IMR-90 (cell line): ENCODE results near the gene BIRC5. TPM values are rescaled to one million over a fixed set of nuclear protein-coding genes. Genes with fewer than 3 reads are reported as not detected.

Experiments used
- ATAC-seq: fragments of 200-7000 bp; cut with Tn5 transposase; 2 replicates; pipeline ENCODE4 v1.9.1; 2020; ENCODE audit warnings: low read depth, mild to moderate bottlenecking, moderate library complexity
- BruUV-seq: library from RNA; stranded (reverse); fragments of 400-500 nt; replicated peaks from 2 replicates; lab custom pipeline; 2021; lab: Mats Ljungman, UMichigan
- CTCF ChIA-PET: fragments of 300-600 bp; formaldehyde crosslinking; extraction: SDS; loops from one replicate; lab custom pipeline; 2021; ENCODE audit warnings: antibody characterized with exemption; lab: Yijun Ruan, JAX
- POLR2A ChIA-PET: fragments of 300-600 bp; sonication (Branson Sonifier 250); formaldehyde crosslinking; loops from one replicate; lab custom pipeline; 2022; ENCODE audit warnings: antibody characterized with exemption; ENCODE audit not compliant: unreplicated experiment; lab: Charles Lee
- DNase-seq: peaks from one replicate; pipeline ENCODE4 v3.0.0; 2013
- H2AFZ ChIP-seq: replicated peaks from 2 replicates; pipeline ENCODE3; 2013; ENCODE audit warnings: low read length, mild to moderate bottlenecking; ENCODE audit not compliant: poor library complexity
- H2AK5ac ChIP-seq: 2 replicates; pipeline ENCODE4 v1.6.1; 2013; ENCODE audit warnings: low read depth, low read length, inconsistent platforms
- H2AK9ac ChIP-seq: replicated peaks from 2 replicates; pipeline ENCODE3; 2013; ENCODE audit warnings: mild to moderate bottlenecking, low read depth, low read length, moderate library complexity; ENCODE audit not compliant: poor library complexity
- H2BK120ac ChIP-seq: 2 replicates; pipeline ENCODE4 v1.6.1; 2013; ENCODE audit warnings: low read depth, low read length, inconsistent platforms
- H2BK15ac ChIP-seq: 3 replicates; pipeline ENCODE4 v1.6.1; 2013; ENCODE audit warnings: low read depth, low read length, inconsistent platforms
- H2BK20ac ChIP-seq: 2 replicates; pipeline ENCODE4 v1.6.1; 2013; ENCODE audit warnings: low read depth, mild to moderate bottlenecking, inconsistent platforms, low read length, moderate library complexity
- H2BK5ac ChIP-seq: 2 replicates; pipeline ENCODE4 v1.6.1; 2013; ENCODE audit warnings: mild to moderate bottlenecking, low read depth, low read length, inconsistent platforms; ENCODE audit not compliant: poor library complexity, severe bottlenecking
- H3K14ac ChIP-seq: replicated peaks from 2 replicates; pipeline ENCODE4 v1.6.1; 2013; ENCODE audit warnings: low read depth, low read length, inconsistent platforms
- H3K18ac ChIP-seq: 2 replicates; pipeline ENCODE4 v1.6.1; 2013; ENCODE audit warnings: low read depth, low read length, control low read depth
- H3K23ac ChIP-seq: 2 replicates; pipeline ENCODE4 v1.6.1; 2013; ENCODE audit warnings: low read depth, low read length, inconsistent platforms
- H3K27ac ChIP-seq: 2 replicates; pipeline ENCODE4 v1.5.1; 2013; ENCODE audit warnings: mild to moderate bottlenecking, control low read depth, low read length; ENCODE audit not compliant: insufficient read depth
- H3K27me3 ChIP-seq: 2 replicates; pipeline ENCODE4 v1.6.1; 2013; ENCODE audit warnings: low read length; ENCODE audit not compliant: control insufficient read depth, insufficient read depth
- H3K36me3 ChIP-seq: 2 replicates; pipeline ENCODE4 v1.6.1; 2013; ENCODE audit warnings: low read length, mixed read lengths; ENCODE audit not compliant: control insufficient read depth, insufficient read depth
- H3K4ac ChIP-seq: 2 replicates; pipeline ENCODE4 v1.6.1; 2013; ENCODE audit warnings: low read depth, low read length, inconsistent platforms
- H3K4me1 ChIP-seq: 2 replicates; pipeline ENCODE4 v1.6.1; 2013; ENCODE audit warnings: low read length, mixed read lengths; ENCODE audit not compliant: control insufficient read depth, insufficient read depth
- H3K4me2 ChIP-seq: 2 replicates; pipeline ENCODE4 v1.6.1; 2013; ENCODE audit warnings: low read depth, mild to moderate bottlenecking, control low read depth, low read length, moderate library complexity
- H3K4me3 ChIP-seq: 2 replicates; pipeline ENCODE4 v1.5.1; 2013; ENCODE audit warnings: low read depth, mild to moderate bottlenecking, control low read depth, low read length, moderate library complexity; ENCODE audit not compliant: insufficient read depth
- H3K56ac ChIP-seq: 2 replicates; pipeline ENCODE4 v1.6.1; 2013; ENCODE audit warnings: low read length, inconsistent platforms; ENCODE audit not compliant: insufficient read depth; ENCODE audit errors: extremely low read depth
- H3K79me1 ChIP-seq, 2 experiments: 2 replicates each; pipeline ENCODE4 v1.6.1; 2013; ENCODE audit warnings: low read length in 2 of 2, inconsistent platforms in 1 of 2, low read depth in 1 of 2
- H3K9ac ChIP-seq: 2 replicates; pipeline ENCODE4 v1.6.1; 2013; ENCODE audit warnings: low read depth, low read length, control low read depth
- H3K9me1 ChIP-seq: 2 replicates; pipeline ENCODE4 v1.6.1; 2013; ENCODE audit warnings: low read length, inconsistent platforms; ENCODE audit not compliant: insufficient read depth
- H3K9me3 ChIP-seq: 2 replicates; pipeline ENCODE4 v1.6.1; 2013; ENCODE audit warnings: low read length; ENCODE audit not compliant: control insufficient read depth, insufficient read depth
- H4K20me1 ChIP-seq: 2 replicates; pipeline ENCODE4 v1.6.1; 2013; ENCODE audit warnings: low read length, inconsistent platforms; ENCODE audit not compliant: insufficient read depth
- H4K5ac ChIP-seq: 2 replicates; pipeline ENCODE4 v1.6.1; 2013; ENCODE audit warnings: mild to moderate bottlenecking, low read depth, low read length, control low read depth
- H4K8ac ChIP-seq, 2 experiments: 2 replicates each; pipeline ENCODE4 v1.6.1; 2013; ENCODE audit warnings: low read depth in 2 of 2, low read length in 2 of 2, control low read depth in 1 of 2, inconsistent platforms in 1 of 2
- H4K91ac ChIP-seq: 2 replicates; pipeline ENCODE4 v1.6.1; 2013; ENCODE audit warnings: low read depth, low read length, inconsistent platforms; ENCODE audit not compliant: insufficient read depth
- ELK1 ChIP-seq: fragments of 150-350 bp; IDR thresholded peaks from 2 replicates; pipeline ENCODE4 v1.6.1; 2016; ENCODE audit warnings: low read depth, mild to moderate bottlenecking, low read length, moderate library complexity, borderline replicate concordance
- FOS ChIP-seq: fragments of 150-350 bp; IDR thresholded peaks from 2 replicates; pipeline ENCODE4 v1.6.1; 2016; ENCODE audit warnings: low read depth, low read length
- MAFK ChIP-seq: IDR thresholded peaks from 2 replicates; pipeline ENCODE4 v1.6.1; 2012; ENCODE audit warnings: low read depth, low read length, improper control_type of control experiment
- RCOR1 ChIP-seq: IDR thresholded peaks from 2 replicates; pipeline ENCODE4 v1.6.1; 2012; ENCODE audit warnings: mild to moderate bottlenecking, low read length, improper control_type of control experiment; ENCODE audit not compliant: insufficient replicate concordance
- SMC3 ChIP-seq: fragments of 150-350 bp; IDR thresholded peaks from 2 replicates; pipeline ENCODE4 v1.6.1; 2016; ENCODE audit warnings: low read depth, mild to moderate bottlenecking, antibody characterized with exemption, low read length, moderate library complexity
- WGBS, 2 experiments: methylation state at CpG; one replicate each; pipeline versions ENCODE4 v1.1.5 to v1.1.7; 2013; ENCODE audit warnings: missing lambda C conversion rate in 2 of 2; ENCODE audit not compliant: insufficient read length in 1 of 2; ENCODE audit errors: extremely low coverage in 2 of 2; 5-methylcytosine and 5-hydroxymethylcytosine counted together
- dilution Hi-C: fragments of 300-500 bp; cut with HindIII; formaldehyde crosslinking; loops from one replicate; pipeline ENCODE4 v1.14.3; 2018; ENCODE audit warnings: low sequenced_read_pairs; ENCODE audit not compliant: unreplicated experiment
- in situ Hi-C: fragments of 300-500 bp; cut with MboI; formaldehyde crosslinking; loops from 3 replicates; pipeline ENCODE4 v1.14.3; 2019; ENCODE audit warnings: low sequenced_read_pairs, inconsistent platforms, mixed read lengths
- intact Hi-C: fragments of 100-400 bp; cut with micrococcal nuclease; formaldehyde crosslinking; loops from 2 replicates; pipeline ENCODE4 v1.10.0; 2022
- polyA plus RNA-seq, 3 experiments: library from polyadenylated mRNA; depleted of rRNA; stranded (reverse); fragments of >200 nt; gene quantifications; 2 replicates each; pipeline ENCODE4 v1.2.3, GENCODE V29; 2012; ENCODE audit warnings: low replicate concordance in 1 of 3
- total RNA-seq: library from RNA; depleted of rRNA; stranded (reverse); fragments of >200 nt; gene quantifications from 2 replicates; pipeline ENCODE4 v1.2.3, GENCODE V29; 2012

BIRC5 gene
- total and polyA plus RNA-seq, 2 of the 4 experiments (the other 2 are of a cell fraction): 16.6 to 52.7 TPM

DNA sequence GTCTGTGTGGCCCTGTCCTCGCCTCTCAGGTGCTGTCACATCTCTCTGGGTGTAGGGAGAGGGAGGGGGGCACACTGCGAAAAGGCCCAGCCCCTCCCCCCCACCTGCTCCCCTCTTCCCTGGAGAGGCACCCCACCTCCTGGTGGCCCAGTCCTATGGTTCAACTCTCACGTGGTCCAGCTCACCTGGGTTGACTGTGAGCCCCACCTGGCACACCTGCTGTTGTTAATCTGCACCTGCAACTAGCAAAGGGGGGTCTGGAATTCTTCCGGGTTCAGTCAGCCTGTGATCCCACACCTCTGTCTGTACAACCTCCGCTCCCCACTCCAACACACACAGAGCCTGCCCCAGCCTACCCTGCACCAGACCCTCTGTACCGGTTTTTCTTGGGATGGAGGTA, 47.6 kb upstream of the BIRC5 start:
- no peaks in the 10 kb centered on the region for H3K9me3 ChIP-seq
- peaks cover 0 to 16% of the 10 kb centered on the region in 2 experiments; a peak in 2 of 4 replicates for H3K79me1 ChIP-seq
- H3K14ac ChIP-seq: no peak overlapping the region
- H3K18ac ChIP-seq: no peak overlapping the region
- H2AK5ac ChIP-seq: no peak overlapping the region
- no peak overlapping the region for H2BK5ac ChIP-seq
- no TSS peak for BruUV-seq
- DNase-seq (no peak), ATAC-seq (no peak)
- H3K9me1 ChIP-seq: no peaks in the 10 kb centered on the region
- ChIA-PET CTCF (no interaction called here), POLR2A (no interaction called here)
- H3K27ac ChIP-seq: no peak overlapping the region
- dilution Hi-C loops: no loop called here
- intact Hi-C loops: no loop called here
- no peak overlapping the region for H4K8ac ChIP-seq
- no peak overlapping the region for H4K91ac ChIP-seq
- no peak overlapping the region for H4K5ac ChIP-seq
- H3K4me1 ChIP-seq: peaks cover 2% of the 10 kb centered on the region
- H2BK20ac ChIP-seq: no peak overlapping the region
- H3K4me3 ChIP-seq: no peak overlapping the region
- H3K27me3 ChIP-seq: no peaks in the 10 kb centered on the region
- H4K20me1 ChIP-seq: peaks cover 6% of the 10 kb centered on the region; the same call in 1 of the 2 replicates
- no peaks in the 10 kb centered on the region for H3K36me3 ChIP-seq
- in situ Hi-C loops: no loop called here
- H3K4ac ChIP-seq: no peak overlapping the region
- no peak overlapping the region for H3K23ac ChIP-seq
- no peak overlapping the region for H3K56ac ChIP-seq
- no peak overlapping the region for H3K4me2 ChIP-seq
- no peak overlapping the region for H2AFZ ChIP-seq
- H2BK120ac ChIP-seq: no peak overlapping the region
- 0% methylated on average over 1 of the region's 6 CpGs; no CpG with 5 or more reads in 1 of the 2 experiments for WGBS, 2 experiments
- H2AK9ac ChIP-seq: no peak overlapping the region
- no peak for TF ChIP-seq MAFK
- TF ChIP-seq FOS: no peak
- no peak for TF ChIP-seq ELK1
- no peak for TF ChIP-seq SMC3
- no peak for TF ChIP-seq RCOR1
- H3K9ac ChIP-seq: no peak overlapping the region
- H2BK15ac ChIP-seq: no peak overlapping the region
